H9 (cell line): ENCODE data around the gene SPRED1. TPM values are rescaled to one million over a fixed set of nuclear protein-coding genes. Genes with fewer than 3 reads are reported as not detected.

Experiments used
- DNase-seq: peaks from one replicate; pipeline ENCODE4 v3.0.0-alpha.2; 2017
- H2AFZ ChIP-seq: one replicate; pipeline ENCODE4 v1.6.1; 2013; ENCODE audit warnings: mild to moderate bottlenecking, low read length, control low read depth, moderate library complexity
- H2AK5ac ChIP-seq: 2 replicates; pipeline ENCODE4 v1.6.1; 2013; ENCODE audit warnings: low read length, control low read depth, mixed read lengths; ENCODE audit not compliant: insufficient read length
- H2BK120ac ChIP-seq: one replicate; pipeline ENCODE4 v1.6.1; 2013; ENCODE audit warnings: low read depth, mild to moderate bottlenecking, low read length, control low read depth, inconsistent platforms; ENCODE audit not compliant: poor library complexity, severe bottlenecking
- H2BK12ac ChIP-seq: 2 replicates; pipeline ENCODE4 v1.6.1; 2013; ENCODE audit warnings: low read length, control low read depth, mixed read lengths, low read depth; ENCODE audit not compliant: insufficient read length
- H2BK15ac ChIP-seq: 2 replicates; pipeline ENCODE4 v1.6.1; 2013; ENCODE audit warnings: low read depth, low read length, control low read depth
- H2BK20ac ChIP-seq: one replicate; pipeline ENCODE4 v1.6.1; 2013; ENCODE audit warnings: low read depth, mild to moderate bottlenecking, low read length, control low read depth, inconsistent platforms; ENCODE audit not compliant: poor library complexity, severe bottlenecking
- H2BK5ac ChIP-seq: 2 replicates; pipeline ENCODE4 v1.6.1; 2013; ENCODE audit warnings: low read length, control low read depth, mixed read lengths; ENCODE audit not compliant: insufficient read length
- H3K14ac ChIP-seq: 2 replicates; pipeline ENCODE4 v1.6.1; 2013; ENCODE audit warnings: low read length, control low read depth; ENCODE audit not compliant: insufficient read depth
- H3K18ac ChIP-seq: 2 replicates; pipeline ENCODE4 v1.6.1; 2013; ENCODE audit warnings: low read depth, mild to moderate bottlenecking, mixed read lengths, low read length, control low read depth; ENCODE audit not compliant: insufficient read length
- H3K23ac ChIP-seq: 2 replicates; pipeline ENCODE4 v1.6.1; 2013; ENCODE audit warnings: low read length, control low read depth, mixed read lengths, low read depth; ENCODE audit not compliant: insufficient read length
- H3K23me2 ChIP-seq: 2 replicates; pipeline ENCODE4 v1.6.1; 2013; ENCODE audit warnings: low read depth, mild to moderate bottlenecking, mixed read lengths, low read length, control low read depth; ENCODE audit not compliant: insufficient read length, poor library complexity, severe bottlenecking
- H3K27ac ChIP-seq: 2 replicates; pipeline ENCODE4 v1.5.1; 2013; ENCODE audit warnings: low read length, control low read depth, mixed read lengths, low read depth; ENCODE audit not compliant: insufficient read length
- H3K27me3 ChIP-seq: 2 replicates; pipeline ENCODE4 v1.6.1; 2013; ENCODE audit warnings: low read length, control low read depth, inconsistent platforms; ENCODE audit not compliant: insufficient read depth
- H3K4ac ChIP-seq: 2 replicates; pipeline ENCODE4 v1.6.1; 2013; ENCODE audit warnings: low read depth, mild to moderate bottlenecking, control low read depth, inconsistent platforms, low read length, moderate library complexity
- H3K4me1 ChIP-seq: 2 replicates; pipeline ENCODE4 v1.6.1; 2013; ENCODE audit warnings: low read length, control low read depth, inconsistent platforms; ENCODE audit not compliant: insufficient read depth
- H3K4me2 ChIP-seq: 2 replicates; pipeline ENCODE4 v1.6.1; 2013; ENCODE audit warnings: low read length, control low read depth, mixed read lengths; ENCODE audit not compliant: insufficient read length, insufficient read depth
- H3K56ac ChIP-seq: 2 replicates; pipeline ENCODE4 v1.6.1; 2013; ENCODE audit warnings: low read depth, mild to moderate bottlenecking, mixed read lengths, low read length, control low read depth; ENCODE audit not compliant: insufficient read length
- H3K79me1 ChIP-seq: 2 replicates; pipeline ENCODE4 v1.6.1; 2013; ENCODE audit warnings: low read depth, mild to moderate bottlenecking, moderate library complexity, low read length, control low read depth, inconsistent platforms; ENCODE audit not compliant: insufficient read depth, poor library complexity, severe bottlenecking
- H3K79me2 ChIP-seq: 2 replicates; pipeline ENCODE4 v1.6.1; 2013; ENCODE audit warnings: low read length, control low read depth, inconsistent platforms; ENCODE audit not compliant: insufficient read depth
- H3K9ac ChIP-seq: 2 replicates; pipeline ENCODE4 v1.6.1; 2013; ENCODE audit warnings: low read length, control low read depth, mixed read lengths; ENCODE audit not compliant: insufficient read length; ENCODE audit errors: extremely low read depth
- H3K9me3 ChIP-seq: one replicate; pipeline ENCODE4 v1.6.1; 2013; ENCODE audit warnings: low read depth, low read length, inconsistent platforms; ENCODE audit not compliant: control insufficient read depth
- H3T11ph ChIP-seq: one replicate; pipeline ENCODE4 v1.6.1; 2013; ENCODE audit warnings: mild to moderate bottlenecking, low read length, control low read depth, inconsistent platforms
- H4K20me1 ChIP-seq: one replicate; pipeline ENCODE4 v1.6.1; 2013; ENCODE audit not compliant: control insufficient read depth, insufficient read length, insufficient read depth
- H4K5ac ChIP-seq: 2 replicates; pipeline ENCODE4 v1.6.1; 2013; ENCODE audit warnings: low read depth, mild to moderate bottlenecking, mixed read lengths, low read length, control low read depth; ENCODE audit not compliant: insufficient read length
- H4K8ac ChIP-seq: replicated peaks from 2 replicates; pipeline ENCODE4 v1.6.1; 2013; ENCODE audit warnings: low read length, control low read depth, mixed read lengths, low read depth; ENCODE audit not compliant: insufficient read length
- H4K91ac ChIP-seq: 2 replicates; pipeline ENCODE4 v1.6.1; 2013; ENCODE audit warnings: low read depth, mild to moderate bottlenecking, moderate library complexity, mixed read lengths, low read length, control low read depth; ENCODE audit not compliant: insufficient read length
- H3K27ac Mint-ChIP-seq, 3 experiments: 2 replicates in 2 of 3; 3 replicates in 1 of 3; pipeline ENCODE4 v1.8.0; 2020 to 2021; ENCODE audit warnings: mixed read lengths in 3 of 3, mild to moderate bottlenecking in 1 of 3, moderate library complexity in 1 of 3
- H3K27me3 Mint-ChIP-seq: 2 replicates; pipeline ENCODE4 v1.8.0; 2021; ENCODE audit warnings: low read depth, mild to moderate bottlenecking, moderate library complexity, mixed read lengths
- H3K36me3 Mint-ChIP-seq, 3 experiments: 2 replicates in 2 of 3; 3 replicates in 1 of 3; pipeline ENCODE4 v1.8.0; 2020 to 2021; ENCODE audit warnings: low read depth in 3 of 3, mixed read lengths in 3 of 3; ENCODE audit not compliant: insufficient read depth in 1 of 3
- H3K4me1 Mint-ChIP-seq, 2 experiments: 2 replicates each; pipeline ENCODE4 v1.8.0; 2020; ENCODE audit warnings: mixed read lengths in 2 of 2
- H3K4me3 Mint-ChIP-seq, 2 experiments: 2 replicates in 1 of 2; 3 replicates in 1 of 2; pipeline ENCODE4 v1.8.0; 2020 to 2021; ENCODE audit warnings: mild to moderate bottlenecking in 2 of 2, mixed read lengths in 2 of 2, moderate library complexity in 1 of 2
- H3K9me3 Mint-ChIP-seq, 2 experiments: 2 replicates in 1 of 2; 3 replicates in 1 of 2; pipeline ENCODE4 v1.8.0; 2020; ENCODE audit warnings: mild to moderate bottlenecking in 2 of 2, mixed read lengths in 2 of 2, moderate library complexity in 1 of 2
- WGBS: extraction: QIAGEN DNeasy Blood & Tissue Kit; methylation state at CpG from one replicate; pipeline ENCODE4 v1.1.7; 2013; ENCODE audit warnings: missing lambda C conversion rate, low lambda C conversion rate, mixed read lengths; ENCODE audit not compliant: insufficient read length; ENCODE audit errors: extremely low coverage; 5-methylcytosine and 5-hydroxymethylcytosine counted together
- total RNA-seq: library from RNA; stranded (reverse); gene quantifications from 2 replicates; pipeline ENCODE4 v1.2.1, GENCODE V29; 2021
- TF ChIP-seq, protein P1 (sequence below): fragments of 200-600 bp; sonication (generic); conservative IDR thresholded peaks from 3 replicates; pipeline ENCODE4 v1.8.0; 2021; ENCODE audit warnings: antibody characterized with exemption, mild to moderate bottlenecking

The SPRED1 gene
- total RNA-seq, 1 experiment from 2014 or later, result 41.0 TPM

DNA sequence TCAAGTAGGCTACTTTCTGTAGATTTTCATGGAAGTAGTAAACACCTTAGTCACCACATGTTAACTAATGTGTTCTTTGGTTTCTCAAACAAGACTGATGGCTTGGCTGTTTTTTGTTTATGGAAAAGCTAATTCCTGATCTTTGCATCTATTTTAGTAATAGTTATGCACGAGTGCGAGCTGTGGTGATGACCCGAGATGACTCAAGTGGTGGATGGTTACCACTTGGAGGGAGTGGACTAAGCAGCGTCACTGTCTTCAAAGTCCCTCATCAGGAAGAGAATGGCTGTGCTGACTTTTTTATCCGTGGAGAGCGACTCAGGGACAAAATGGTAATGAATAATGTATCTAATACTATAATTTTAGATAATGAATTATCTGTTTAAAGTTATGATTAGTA, 46.6 kb downstream of the SPRED1 start:
- H3K27me3 ChIP-seq, result no peaks in the 10 kb centered on the region
- no peaks in the 10 kb centered on the region for H3K9me3 ChIP-seq
- H2BK12ac ChIP-seq, result no peak overlapping the region
- Mint-ChIP-seq H3K27ac (peak overlapping the region in 2 of 3 experiments; percentile 9 to 67; a peak in 4 of 7 replicates), H3K27me3 (no peaks in the 10 kb centered on the region), H3K36me3 (peaks cover 4 to 9% (median 8%) of the 10 kb centered on the region in 3 experiments; a peak in 4 of 7 replicates), H3K4me3 (no peak overlapping the region), H3K9me3 (no peaks in the 10 kb centered on the region), H3K4me1 (peaks cover 13 to 21% of the 10 kb centered on the region in 2 experiments)
- no peak overlapping the region for H3K18ac ChIP-seq
- no peak overlapping the region for H3K4me2 ChIP-seq
- no peak overlapping the region for H2AFZ ChIP-seq
- H3K56ac ChIP-seq, result no peak overlapping the region
- no peak overlapping the region for H4K5ac ChIP-seq
- H3K79me1 ChIP-seq, result peaks cover 8% of the 10 kb centered on the region
- H3T11ph ChIP-seq, result no peak overlapping the region
- H2BK15ac ChIP-seq, result no peak overlapping the region
- DNase-seq, result no peak
- TF ChIP-seq, protein P1, sequence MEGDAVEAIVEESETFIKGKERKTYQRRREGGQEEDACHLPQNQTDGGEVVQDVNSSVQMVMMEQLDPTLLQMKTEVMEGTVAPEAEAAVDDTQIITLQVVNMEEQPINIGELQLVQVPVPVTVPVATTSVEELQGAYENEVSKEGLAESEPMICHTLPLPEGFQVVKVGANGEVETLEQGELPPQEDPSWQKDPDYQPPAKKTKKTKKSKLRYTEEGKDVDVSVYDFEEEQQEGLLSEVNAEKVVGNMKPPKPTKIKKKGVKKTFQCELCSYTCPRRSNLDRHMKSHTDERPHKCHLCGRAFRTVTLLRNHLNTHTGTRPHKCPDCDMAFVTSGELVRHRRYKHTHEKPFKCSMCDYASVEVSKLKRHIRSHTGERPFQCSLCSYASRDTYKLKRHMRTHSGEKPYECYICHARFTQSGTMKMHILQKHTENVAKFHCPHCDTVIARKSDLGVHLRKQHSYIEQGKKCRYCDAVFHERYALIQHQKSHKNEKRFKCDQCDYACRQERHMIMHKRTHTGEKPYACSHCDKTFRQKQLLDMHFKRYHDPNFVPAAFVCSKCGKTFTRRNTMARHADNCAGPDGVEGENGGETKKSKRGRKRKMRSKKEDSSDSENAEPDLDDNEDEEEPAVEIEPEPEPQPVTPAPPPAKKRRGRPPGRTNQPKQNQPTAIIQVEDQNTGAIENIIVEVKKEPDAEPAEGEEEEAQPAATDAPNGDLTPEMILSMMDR, result no peak
- H4K8ac ChIP-seq, result no peak overlapping the region
- no peak overlapping the region for H2BK20ac ChIP-seq
- H4K91ac ChIP-seq, result no peak overlapping the region
- H2BK5ac ChIP-seq, result no peak overlapping the region
- no peak overlapping the region for H2BK120ac ChIP-seq
- peaks cover 13% of the 10 kb centered on the region; the same call in 1 of the 2 replicates for H3K79me2 ChIP-seq
- no CpG with 5 or more reads among the region's 6 CpGs for WGBS
- H3K4ac ChIP-seq, result no peak overlapping the region
- no peaks in the 10 kb centered on the region for H3K23me2 ChIP-seq
- no peaks in the 10 kb centered on the region for H4K20me1 ChIP-seq
- no peak overlapping the region for H2AK5ac ChIP-seq
- H3K4me1 ChIP-seq, result peaks cover 5% of the 10 kb centered on the region; the same call in 1 of the 2 replicates
- H3K14ac ChIP-seq, result no peak overlapping the region
- no peak overlapping the region for H3K27ac ChIP-seq
- H3K9ac ChIP-seq, result no peak overlapping the region
- H3K23ac ChIP-seq, result no peak overlapping the region
